GM23338 (cell line): ENCODE data around the gene DCDC2. TPM values are rescaled to one million over a fixed set of nuclear protein-coding genes. Genes with fewer than 3 reads are reported as not detected.

Experiments
- ATAC-seq: fragments of 200-7000 bp; cut with Tn5 transposase; 3 replicates; pipeline ENCODE4 v1.9.1; 2020
- DNase-seq: peaks from one replicate; pipeline ENCODE4 v3.0.0-alpha.2; 2015; ENCODE audit warnings: low spot score
- H2AFZ ChIP-seq: fragments of 200-600 bp; sonication (generic); 2 replicates; pipeline ENCODE4 v1.8.0; 2016; ENCODE audit warnings: antibody characterized with exemption, mild to moderate bottlenecking, moderate library complexity
- H3F3A ChIP-seq: fragments of 200-600 bp; sonication (generic); replicated peaks from 2 replicates; pipeline ENCODE4 v1.8.0; 2017; ENCODE audit warnings: antibody characterized with exemption, mixed run types, low read depth
- H3K27ac ChIP-seq: fragments of 200-600 bp; sonication (generic); 2 replicates; pipeline ENCODE4 v1.6.1; 2016; ENCODE audit warnings: low read depth
- H3K27me3 ChIP-seq: fragments of 200-600 bp; sonication (generic); 2 replicates; pipeline ENCODE4 v1.8.0; 2016; ENCODE audit warnings: mild to moderate bottlenecking, mixed run types, moderate library complexity; ENCODE audit not compliant: insufficient read depth
- H3K36me3 ChIP-seq: fragments of 200-600 bp; sonication (generic); 2 replicates; pipeline ENCODE4 v1.8.0; 2016; ENCODE audit warnings: mild to moderate bottlenecking; ENCODE audit not compliant: insufficient read depth
- H3K4me1 ChIP-seq: fragments of 200-600 bp; sonication (generic); 2 replicates; pipeline ENCODE4 v1.8.0; 2016; ENCODE audit warnings: mild to moderate bottlenecking, moderate library complexity; ENCODE audit not compliant: insufficient read depth
- H3K4me2 ChIP-seq: fragments of 200-600 bp; sonication (generic); 2 replicates; pipeline ENCODE4 v1.7.1; 2017; ENCODE audit warnings: mixed run types
- H3K4me3 ChIP-seq: fragments of 200-600 bp; sonication (generic); 2 replicates; pipeline ENCODE4 v1.6.1; 2016; ENCODE audit warnings: mixed run types
- H3K79me2 ChIP-seq: fragments of 200-600 bp; sonication (generic); replicated peaks from 2 replicates; pipeline ENCODE4 v1.8.0; 2017; ENCODE audit warnings: mild to moderate bottlenecking; ENCODE audit not compliant: insufficient read depth
- H3K9me2 ChIP-seq: fragments of 200-600 bp; sonication (generic); 2 replicates; pipeline ENCODE4 v1.8.0; 2017; ENCODE audit not compliant: insufficient read depth
- H4K20me1 ChIP-seq: fragments of 200-600 bp; sonication (generic); replicated peaks from 2 replicates; pipeline ENCODE4 v1.8.0; 2017; ENCODE audit warnings: mild to moderate bottlenecking; ENCODE audit not compliant: insufficient read depth
- H3K27ac Mint-ChIP-seq: 2 replicates; pipeline ENCODE4 v1.8.0; 2020; ENCODE audit warnings: inconsistent platforms, mild to moderate bottlenecking, moderate library complexity, mixed read lengths
- H3K27me3 Mint-ChIP-seq: 3 replicates; pipeline ENCODE4 v1.8.0; 2022; ENCODE audit warnings: low read depth, mild to moderate bottlenecking, moderate library complexity, mixed read lengths, inconsistent platforms; ENCODE audit not compliant: insufficient read depth, poor library complexity
- H3K36me3 Mint-ChIP-seq: 3 replicates; pipeline ENCODE4 v1.8.0; 2021; ENCODE audit warnings: low read depth, mild to moderate bottlenecking, inconsistent platforms, moderate library complexity, mixed read lengths
- H3K4me1 Mint-ChIP-seq: 3 replicates; pipeline ENCODE4 v1.8.0; 2020; ENCODE audit warnings: mild to moderate bottlenecking, inconsistent platforms, mixed read lengths
- H3K4me3 Mint-ChIP-seq: 3 replicates; pipeline ENCODE4 v1.8.0; 2021; ENCODE audit warnings: moderate library complexity, mild to moderate bottlenecking, inconsistent platforms, mixed read lengths
- H3K9me3 Mint-ChIP-seq: 3 replicates; pipeline ENCODE4 v1.8.0; 2020; ENCODE audit warnings: moderate library complexity, mild to moderate bottlenecking, inconsistent platforms, mixed read lengths
- CREB1 ChIP-seq: fragments of 250-450 bp; sonication (Bioruptor Pico); IDR thresholded peaks from 2 replicates; pipeline ENCODE4 v1.5.0; 2020; ENCODE audit warnings: low read depth, mild to moderate bottlenecking, moderate library complexity
- EZH2 ChIP-seq: fragments of 200-600 bp; sonication (generic); IDR thresholded peaks from one replicate; pipeline ENCODE4 v1.8.0; 2017; ENCODE audit warnings: antibody characterized with exemption, mild to moderate bottlenecking, low read depth; ENCODE audit not compliant: unreplicated experiment
- EZH2phosphoT487 ChIP-seq: fragments of 200-600 bp; sonication (generic); IDR thresholded peaks from one replicate; pipeline ENCODE4 v1.8.1; 2018; ENCODE audit warnings: antibody characterized with exemption; ENCODE audit not compliant: unreplicated experiment
- JUNB ChIP-seq: IDR thresholded peaks from one replicate; pipeline ENCODE4 v1.6.1; 2016; ENCODE audit warnings: antibody characterized with exemption; ENCODE audit not compliant: unreplicated experiment
- NANOG ChIP-seq: IDR thresholded peaks from 2 replicates; pipeline ENCODE4 v1.6.1; 2016; ENCODE audit warnings: antibody characterized with exemption, borderline replicate concordance
- POLR2AphosphoS5 ChIP-seq: IDR thresholded peaks from 2 replicates; pipeline ENCODE4 v1.6.1; 2016; ENCODE audit warnings: antibody characterized with exemption, low read depth
- STAT1 ChIP-seq: IDR thresholded peaks from one replicate; pipeline ENCODE4 v1.6.1; 2016; ENCODE audit warnings: antibody characterized with exemption; ENCODE audit not compliant: unreplicated experiment
- ZNF114 ChIP-seq: fragments of 250-450 bp; sonication (Bioruptor Pico); IDR thresholded peaks from 2 replicates; pipeline ENCODE4 v1.5.0; 2020; ENCODE audit warnings: mild to moderate bottlenecking, moderate library complexity
- ZNF331 ChIP-seq: fragments of 250-450 bp; sonication (Bioruptor Pico); IDR thresholded peaks from 2 replicates; pipeline ENCODE4 v1.5.0; 2020; ENCODE audit warnings: low read depth, mild to moderate bottlenecking, moderate library complexity
- polyA plus RNA-seq: library from polyadenylated mRNA; unstranded; fragments of >200 nt; fragmentation: Nextera tagmentation; extraction: Ambion mirVana; gene quantifications from 2 replicates; pipeline ENCODE4 v1.2.1, GENCODE V29; 2016
- total RNA-seq: library from RNA; depleted of rRNA; stranded (reverse); fragments of >200 nt; shearing (Covaris generic); gene quantifications from 2 replicates; pipeline ENCODE4 v1.2.3, GENCODE V29; 2014
- TF ChIP-seq, protein P1 (sequence below): IDR thresholded peaks from one replicate; pipeline ENCODE4 v1.6.1; 2018; ENCODE audit warnings: antibody characterized with exemption; ENCODE audit not compliant: unreplicated experiment
- TF ChIP-seq, protein P2 (sequence below): IDR thresholded peaks from 2 replicates; pipeline ENCODE4 v1.6.1; 2016; ENCODE audit warnings: antibody characterized with exemption
- TF ChIP-seq, protein P3 (sequence below): fragments of 250-450 bp; sonication (Bioruptor Pico); IDR thresholded peaks from 2 replicates; pipeline ENCODE4 v1.5.0; 2020; ENCODE audit warnings: mild to moderate bottlenecking, moderate library complexity
- TF ChIP-seq, protein P4 (sequence below), 2 experiments: fragments of 200-600 bp in 1 of 2; sonication (generic) in 1 of 2; conservative IDR thresholded peaks; 2 replicates each; pipeline versions ENCODE4 v1.5.1 to v1.6.1; 2016 to 2017; ENCODE audit warnings: antibody characterized with exemption in 2 of 2, low read depth in 2 of 2, mild to moderate bottlenecking in 2 of 2, moderate library complexity in 1 of 2

The DCDC2 gene
- total and polyA plus RNA-seq, 2 experiments from 2014 or later: 0.59 to 0.79 TPM

- Histone ChIP-seq H4K20me1 (no peaks in the 10 kb centered on the region), H3K4me1 (peaks cover 17% of the 10 kb centered on the region), H3K27ac (no peak overlapping the region), H3K27me3 (peaks cover 31% of the 10 kb centered on the region), H3K4me2 (no peak overlapping the region), H3K79me2 (no peaks in the 10 kb centered on the region), H3K36me3 (no peaks in the 10 kb centered on the region), H2AFZ (no peak overlapping the region), H3K9me2 (no peaks in the 10 kb centered on the region), H3K4me3 (no peak overlapping the region), H3F3A (no peaks in the 10 kb centered on the region)
- ATAC-seq (no peak), DNase-seq (no peak)
- no peaks in the 10 kb centered on the region for H3K36me3 Mint-ChIP-seq
- H3K27ac Mint-ChIP-seq: no peak overlapping the region
- no peaks in the 10 kb centered on the region for H3K9me3 Mint-ChIP-seq
- H3K4me1 Mint-ChIP-seq: peaks cover 26% of the 10 kb centered on the region
- TF ChIP-seq EZH2 (no peak), JUNB (no peak), STAT1 (no peak), NANOG (no peak), ZNF331 (CRISPR knock-in tag) (no peak), CREB1 (CRISPR knock-in tag) (no peak), POLR2AphosphoS5 (no peak), EZH2phosphoT487 (no peak), ZNF114 (CRISPR knock-in tag) (no peak)
- TF ChIP-seq, protein P1, sequence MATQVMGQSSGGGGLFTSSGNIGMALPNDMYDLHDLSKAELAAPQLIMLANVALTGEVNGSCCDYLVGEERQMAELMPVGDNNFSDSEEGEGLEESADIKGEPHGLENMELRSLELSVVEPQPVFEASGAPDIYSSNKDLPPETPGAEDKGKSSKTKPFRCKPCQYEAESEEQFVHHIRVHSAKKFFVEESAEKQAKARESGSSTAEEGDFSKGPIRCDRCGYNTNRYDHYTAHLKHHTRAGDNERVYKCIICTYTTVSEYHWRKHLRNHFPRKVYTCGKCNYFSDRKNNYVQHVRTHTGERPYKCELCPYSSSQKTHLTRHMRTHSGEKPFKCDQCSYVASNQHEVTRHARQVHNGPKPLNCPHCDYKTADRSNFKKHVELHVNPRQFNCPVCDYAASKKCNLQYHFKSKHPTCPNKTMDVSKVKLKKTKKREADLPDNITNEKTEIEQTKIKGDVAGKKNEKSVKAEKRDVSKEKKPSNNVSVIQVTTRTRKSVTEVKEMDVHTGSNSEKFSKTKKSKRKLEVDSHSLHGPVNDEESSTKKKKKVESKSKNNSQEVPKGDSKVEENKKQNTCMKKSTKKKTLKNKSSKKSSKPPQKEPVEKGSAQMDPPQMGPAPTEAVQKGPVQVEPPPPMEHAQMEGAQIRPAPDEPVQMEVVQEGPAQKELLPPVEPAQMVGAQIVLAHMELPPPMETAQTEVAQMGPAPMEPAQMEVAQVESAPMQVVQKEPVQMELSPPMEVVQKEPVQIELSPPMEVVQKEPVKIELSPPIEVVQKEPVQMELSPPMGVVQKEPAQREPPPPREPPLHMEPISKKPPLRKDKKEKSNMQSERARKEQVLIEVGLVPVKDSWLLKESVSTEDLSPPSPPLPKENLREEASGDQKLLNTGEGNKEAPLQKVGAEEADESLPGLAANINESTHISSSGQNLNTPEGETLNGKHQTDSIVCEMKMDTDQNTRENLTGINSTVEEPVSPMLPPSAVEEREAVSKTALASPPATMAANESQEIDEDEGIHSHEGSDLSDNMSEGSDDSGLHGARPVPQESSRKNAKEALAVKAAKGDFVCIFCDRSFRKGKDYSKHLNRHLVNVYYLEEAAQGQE: no peak
- TF ChIP-seq, protein P2, sequence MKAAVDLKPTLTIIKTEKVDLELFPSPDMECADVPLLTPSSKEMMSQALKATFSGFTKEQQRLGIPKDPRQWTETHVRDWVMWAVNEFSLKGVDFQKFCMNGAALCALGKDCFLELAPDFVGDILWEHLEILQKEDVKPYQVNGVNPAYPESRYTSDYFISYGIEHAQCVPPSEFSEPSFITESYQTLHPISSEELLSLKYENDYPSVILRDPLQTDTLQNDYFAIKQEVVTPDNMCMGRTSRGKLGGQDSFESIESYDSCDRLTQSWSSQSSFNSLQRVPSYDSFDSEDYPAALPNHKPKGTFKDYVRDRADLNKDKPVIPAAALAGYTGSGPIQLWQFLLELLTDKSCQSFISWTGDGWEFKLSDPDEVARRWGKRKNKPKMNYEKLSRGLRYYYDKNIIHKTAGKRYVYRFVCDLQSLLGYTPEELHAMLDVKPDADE: no peak
- TF ChIP-seq, protein P3, sequence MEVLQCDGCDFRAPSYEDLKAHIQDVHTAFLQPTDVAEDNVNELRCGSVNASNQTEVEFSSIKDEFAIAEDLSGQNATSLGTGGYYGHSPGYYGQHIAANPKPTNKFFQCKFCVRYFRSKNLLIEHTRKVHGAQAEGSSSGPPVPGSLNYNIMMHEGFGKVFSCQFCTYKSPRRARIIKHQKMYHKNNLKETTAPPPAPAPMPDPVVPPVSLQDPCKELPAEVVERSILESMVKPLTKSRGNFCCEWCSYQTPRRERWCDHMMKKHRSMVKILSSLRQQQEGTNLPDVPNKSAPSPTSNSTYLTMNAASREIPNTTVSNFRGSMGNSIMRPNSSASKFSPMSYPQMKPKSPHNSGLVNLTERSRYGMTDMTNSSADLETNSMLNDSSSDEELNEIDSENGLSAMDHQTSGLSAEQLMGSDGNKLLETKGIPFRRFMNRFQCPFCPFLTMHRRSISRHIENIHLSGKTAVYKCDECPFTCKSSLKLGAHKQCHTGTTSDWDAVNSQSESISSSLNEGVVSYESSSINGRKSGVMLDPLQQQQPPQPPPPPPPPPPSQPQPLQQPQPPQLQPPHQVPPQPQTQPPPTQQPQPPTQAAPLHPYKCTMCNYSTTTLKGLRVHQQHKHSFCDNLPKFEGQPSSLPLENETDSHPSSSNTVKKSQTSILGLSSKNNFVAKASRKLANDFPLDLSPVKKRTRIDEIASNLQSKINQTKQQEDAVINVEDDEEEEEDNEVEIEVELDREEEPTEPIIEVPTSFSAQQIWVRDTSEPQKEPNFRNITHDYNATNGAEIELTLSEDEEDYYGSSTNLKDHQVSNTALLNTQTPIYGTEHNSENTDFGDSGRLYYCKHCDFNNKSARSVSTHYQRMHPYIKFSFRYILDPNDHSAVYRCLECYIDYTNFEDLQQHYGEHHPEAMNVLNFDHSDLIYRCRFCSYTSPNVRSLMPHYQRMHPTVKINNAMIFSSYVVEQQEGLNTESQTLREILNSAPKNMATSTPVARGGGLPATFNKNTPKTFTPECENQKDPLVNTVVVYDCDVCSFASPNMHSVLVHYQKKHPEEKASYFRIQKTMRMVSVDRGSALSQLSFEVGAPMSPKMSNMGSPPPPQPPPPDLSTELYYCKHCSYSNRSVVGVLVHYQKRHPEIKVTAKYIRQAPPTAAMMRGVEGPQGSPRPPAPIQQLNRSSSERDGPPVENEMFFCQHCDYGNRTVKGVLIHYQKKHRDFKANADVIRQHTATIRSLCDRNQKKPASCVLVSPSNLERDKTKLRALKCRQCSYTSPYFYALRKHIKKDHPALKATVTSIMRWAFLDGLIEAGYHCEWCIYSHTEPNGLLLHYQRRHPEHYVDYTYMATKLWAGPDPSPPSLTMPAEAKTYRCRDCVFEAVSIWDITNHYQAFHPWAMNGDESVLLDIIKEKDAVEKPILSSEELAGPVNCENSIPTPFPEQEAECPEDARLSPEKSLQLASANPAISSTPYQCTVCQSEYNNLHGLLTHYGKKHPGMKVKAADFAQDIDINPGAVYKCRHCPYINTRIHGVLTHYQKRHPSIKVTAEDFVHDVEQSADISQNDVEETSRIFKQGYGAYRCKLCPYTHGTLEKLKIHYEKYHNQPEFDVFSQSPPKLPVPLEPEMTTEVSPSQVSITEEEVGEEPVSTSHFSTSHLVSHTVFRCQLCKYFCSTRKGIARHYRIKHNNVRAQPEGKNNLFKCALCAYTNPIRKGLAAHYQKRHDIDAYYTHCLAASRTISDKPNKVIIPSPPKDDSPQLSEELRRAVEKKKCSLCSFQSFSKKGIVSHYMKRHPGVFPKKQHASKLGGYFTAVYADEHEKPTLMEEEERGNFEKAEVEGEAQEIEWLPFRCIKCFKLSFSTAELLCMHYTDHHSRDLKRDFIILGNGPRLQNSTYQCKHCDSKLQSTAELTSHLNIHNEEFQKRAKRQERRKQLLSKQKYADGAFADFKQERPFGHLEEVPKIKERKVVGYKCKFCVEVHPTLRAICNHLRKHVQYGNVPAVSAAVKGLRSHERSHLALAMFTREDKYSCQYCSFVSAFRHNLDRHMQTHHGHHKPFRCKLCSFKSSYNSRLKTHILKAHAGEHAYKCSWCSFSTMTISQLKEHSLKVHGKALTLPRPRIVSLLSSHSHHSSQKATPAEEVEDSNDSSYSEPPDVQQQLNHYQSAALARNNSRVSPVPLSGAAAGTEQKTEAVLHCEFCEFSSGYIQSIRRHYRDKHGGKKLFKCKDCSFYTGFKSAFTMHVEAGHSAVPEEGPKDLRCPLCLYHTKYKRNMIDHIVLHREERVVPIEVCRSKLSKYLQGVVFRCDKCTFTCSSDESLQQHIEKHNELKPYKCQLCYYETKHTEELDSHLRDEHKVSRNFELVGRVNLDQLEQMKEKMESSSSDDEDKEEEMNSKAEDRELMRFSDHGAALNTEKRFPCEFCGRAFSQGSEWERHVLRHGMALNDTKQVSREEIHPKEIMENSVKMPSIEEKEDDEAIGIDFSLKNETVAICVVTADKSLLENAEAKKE (CRISPR knock-in tag): no peak
- TF ChIP-seq, protein P4, sequence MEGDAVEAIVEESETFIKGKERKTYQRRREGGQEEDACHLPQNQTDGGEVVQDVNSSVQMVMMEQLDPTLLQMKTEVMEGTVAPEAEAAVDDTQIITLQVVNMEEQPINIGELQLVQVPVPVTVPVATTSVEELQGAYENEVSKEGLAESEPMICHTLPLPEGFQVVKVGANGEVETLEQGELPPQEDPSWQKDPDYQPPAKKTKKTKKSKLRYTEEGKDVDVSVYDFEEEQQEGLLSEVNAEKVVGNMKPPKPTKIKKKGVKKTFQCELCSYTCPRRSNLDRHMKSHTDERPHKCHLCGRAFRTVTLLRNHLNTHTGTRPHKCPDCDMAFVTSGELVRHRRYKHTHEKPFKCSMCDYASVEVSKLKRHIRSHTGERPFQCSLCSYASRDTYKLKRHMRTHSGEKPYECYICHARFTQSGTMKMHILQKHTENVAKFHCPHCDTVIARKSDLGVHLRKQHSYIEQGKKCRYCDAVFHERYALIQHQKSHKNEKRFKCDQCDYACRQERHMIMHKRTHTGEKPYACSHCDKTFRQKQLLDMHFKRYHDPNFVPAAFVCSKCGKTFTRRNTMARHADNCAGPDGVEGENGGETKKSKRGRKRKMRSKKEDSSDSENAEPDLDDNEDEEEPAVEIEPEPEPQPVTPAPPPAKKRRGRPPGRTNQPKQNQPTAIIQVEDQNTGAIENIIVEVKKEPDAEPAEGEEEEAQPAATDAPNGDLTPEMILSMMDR (conservative IDR thresholded peaks at IDR 0.05; ENCODE audit: low read depth in 2 of 2): no peak
- H3K4me3 Mint-ChIP-seq: no peak overlapping the region
- peaks cover 14% of the 10 kb centered on the region for H3K27me3 Mint-ChIP-seq
These were observed 31.9 kb downstream of the DCDC2 start for GRCh38 chr6:24325978-24326377.
